ENCODE data around the gene FGF18.
"Not testable (repeated sequence)": the region's sequence is repeated elsewhere in the genome, so short reads cannot be mapped to it uniquely, and the experiment has no call there.

Gene FGF18

DNA sequence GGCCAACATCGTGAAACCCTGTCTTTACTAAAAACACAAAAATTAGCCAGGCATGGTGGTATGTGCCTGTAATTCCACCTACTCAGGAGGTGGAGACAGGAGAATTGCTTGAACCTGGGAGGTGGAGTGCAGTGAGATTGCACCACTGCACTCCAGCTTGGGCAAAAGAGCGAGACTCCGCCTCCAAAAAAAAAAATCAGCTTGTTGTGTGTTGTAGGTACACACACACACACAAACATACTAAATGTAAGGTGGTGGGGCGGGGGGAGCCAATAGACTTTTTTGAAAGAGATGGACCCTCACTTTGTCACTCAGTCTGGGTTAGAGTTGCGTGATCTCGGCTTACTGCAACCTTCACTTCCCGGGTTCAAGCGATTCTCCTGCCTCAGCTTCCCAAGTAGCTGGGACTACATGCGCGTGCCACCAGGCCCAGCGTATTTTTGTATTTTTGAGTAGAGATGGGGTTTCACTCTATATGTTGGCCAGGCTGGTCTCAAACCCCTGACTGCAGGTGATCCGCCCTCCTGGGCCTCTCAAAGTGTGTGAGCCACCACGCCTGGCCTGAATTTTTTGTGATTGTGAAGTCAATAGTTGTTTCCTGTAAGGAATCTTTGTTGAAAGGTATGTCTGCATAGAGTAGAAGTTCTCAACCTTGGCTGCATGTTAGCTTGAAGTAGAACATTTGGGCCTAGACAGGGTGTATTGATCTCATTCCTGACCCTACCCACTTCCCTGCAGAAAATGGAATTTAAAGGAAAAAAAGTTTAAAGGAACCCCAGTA is 18.1 kb upstream of the FGF18 start:
- no peak for DNase-seq

DNA sequence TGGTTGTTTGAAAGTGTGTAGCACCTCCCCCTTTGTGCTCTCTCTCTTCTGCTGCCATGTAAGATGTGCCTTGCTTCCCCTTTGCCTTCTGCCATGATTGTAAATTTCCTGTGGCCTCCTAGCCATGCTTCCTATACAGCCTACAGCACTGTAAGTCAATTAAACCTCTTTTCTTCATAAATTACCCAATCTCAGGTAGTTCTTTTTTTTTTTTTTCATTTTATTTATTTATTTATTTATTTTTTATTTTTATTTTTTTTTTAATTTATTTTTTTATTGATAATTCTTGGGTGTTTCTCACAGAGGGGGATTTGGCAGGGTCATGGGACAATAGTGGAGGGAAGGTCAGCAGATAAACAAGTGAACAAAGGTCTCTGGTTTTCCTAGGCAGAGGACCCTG is 16.7 kb upstream of the FGF18 start:
- DNase-seq: not testable (repeated sequence)

DNA sequence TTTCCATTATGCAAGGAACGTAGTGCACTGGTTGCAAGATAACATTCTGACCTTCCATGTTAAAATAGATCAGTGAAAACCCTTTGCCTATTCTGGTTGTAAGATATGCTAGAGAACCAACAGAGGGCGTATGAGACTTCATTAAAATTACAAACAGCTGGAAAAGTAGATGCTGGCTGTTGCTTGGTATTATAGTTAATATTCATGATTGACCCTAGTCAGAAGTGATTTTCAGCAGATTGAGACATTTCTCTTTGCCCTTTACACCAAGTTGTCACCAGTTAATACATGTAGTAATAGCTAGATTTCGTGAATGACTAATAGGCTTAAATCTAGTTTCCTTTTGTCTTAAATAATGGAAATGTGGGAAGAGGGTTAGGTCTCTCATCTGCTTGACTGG is 13.8 kb upstream of the FGF18 start:
- DNase-seq: no peak

DNA sequence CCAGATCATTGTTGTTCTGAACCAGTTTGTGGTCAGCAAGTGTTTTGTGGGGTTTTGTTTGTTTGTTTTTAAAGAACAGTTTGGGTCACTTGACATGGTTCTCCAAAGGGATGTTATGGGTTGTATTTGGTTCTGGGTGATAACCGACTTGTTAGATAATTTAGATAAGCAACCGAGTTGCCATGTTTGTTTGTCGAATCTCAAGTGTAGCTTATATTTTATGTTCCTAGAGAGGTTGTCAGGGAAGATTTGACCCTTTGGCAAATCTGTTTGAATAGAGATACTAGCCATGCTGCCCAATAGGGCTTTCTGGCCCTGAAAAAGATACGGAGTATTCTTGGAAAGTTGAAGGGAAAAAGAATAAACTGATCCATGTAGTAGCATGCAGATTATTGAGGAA is 12.2 kb upstream of the FGF18 start:
- DNase-seq: no peak

DNA sequence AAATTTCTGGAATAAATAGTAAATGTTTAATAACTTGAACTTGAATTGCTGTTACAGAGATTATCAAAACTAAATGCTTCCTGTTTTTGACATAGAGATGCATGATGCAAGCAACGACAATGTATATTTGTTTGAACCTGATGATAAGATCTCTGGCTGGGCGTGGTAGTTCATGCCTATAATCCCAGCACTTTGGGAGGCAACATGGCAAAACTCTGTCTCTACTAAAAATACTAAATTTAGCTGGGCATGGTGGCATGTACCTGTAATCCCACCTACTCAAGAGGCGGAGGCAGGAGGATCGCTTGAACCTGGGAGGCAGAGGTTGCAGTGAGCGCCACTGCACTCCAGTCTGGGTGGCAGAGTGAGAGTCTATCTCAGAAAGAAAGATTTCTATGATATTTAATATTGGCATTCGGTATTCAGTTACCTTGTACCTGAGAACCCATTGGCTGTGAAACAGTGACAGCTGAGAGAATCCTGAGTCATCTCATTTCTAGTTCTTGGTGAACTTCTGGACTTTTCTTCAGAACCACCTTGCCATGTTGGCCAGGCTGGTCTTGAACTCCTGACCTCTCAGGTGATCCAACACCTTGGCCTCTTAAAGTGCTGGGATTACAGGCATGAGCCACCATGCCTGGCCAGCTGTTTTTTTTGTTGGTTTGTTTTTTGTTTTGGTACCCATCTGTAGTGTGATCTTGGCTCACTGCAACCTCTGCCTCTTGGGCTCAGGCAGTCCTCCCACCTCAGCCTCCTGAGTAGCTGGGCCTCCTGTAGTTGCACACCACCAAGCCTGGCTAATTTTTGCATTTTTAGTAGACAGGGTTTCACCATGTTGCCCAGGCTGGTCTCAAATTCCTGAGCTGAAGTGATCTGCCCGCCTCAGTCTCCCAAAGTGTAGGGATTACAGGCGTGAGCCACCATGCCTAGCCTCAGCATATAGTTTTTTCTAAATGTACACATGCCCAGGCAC is 10.0 kb upstream of the FGF18 start:
- DNase-seq: no peak

DNA sequence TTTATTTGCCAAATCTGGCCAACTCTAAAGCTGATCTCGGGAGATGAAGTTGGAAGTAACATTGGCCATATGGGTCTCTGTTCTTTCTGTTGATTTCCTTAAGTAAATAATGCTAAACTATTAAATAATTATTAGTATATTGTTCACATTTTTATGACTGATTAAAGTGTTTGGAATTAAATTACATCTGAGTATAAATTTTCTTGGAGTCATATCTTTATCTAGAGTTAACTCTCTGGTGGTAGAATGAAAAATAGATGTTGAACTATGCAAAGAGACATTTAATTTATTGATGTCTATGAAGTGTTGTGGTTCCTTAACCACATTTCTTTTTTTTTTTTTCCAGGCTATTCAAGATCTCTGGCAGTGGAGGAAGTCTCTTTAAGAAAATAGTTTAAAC is 9.3 kb upstream of the FGF18 start:
- no peak for DNase-seq

DNA sequence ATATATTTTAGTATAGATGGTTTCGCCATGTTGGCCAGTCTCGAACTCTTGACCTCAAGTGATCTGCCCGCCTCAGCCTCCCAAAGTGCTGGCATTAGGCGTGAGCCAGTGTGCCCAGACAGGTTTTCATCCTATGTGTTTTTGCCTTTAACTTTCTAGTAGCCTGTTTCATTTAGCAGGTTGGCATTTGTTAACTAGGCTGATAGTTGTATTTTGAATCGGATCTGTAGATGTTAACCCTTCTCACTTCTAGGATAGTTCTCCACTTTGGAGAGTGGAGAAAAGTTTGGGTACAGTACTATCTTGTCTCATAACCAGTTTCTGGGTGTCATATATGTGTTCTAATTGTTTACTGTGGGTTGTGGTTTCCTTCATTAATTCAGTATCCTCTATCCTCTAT is 7.3 kb upstream of the FGF18 start:
- DNase-seq: no peak

DNA sequence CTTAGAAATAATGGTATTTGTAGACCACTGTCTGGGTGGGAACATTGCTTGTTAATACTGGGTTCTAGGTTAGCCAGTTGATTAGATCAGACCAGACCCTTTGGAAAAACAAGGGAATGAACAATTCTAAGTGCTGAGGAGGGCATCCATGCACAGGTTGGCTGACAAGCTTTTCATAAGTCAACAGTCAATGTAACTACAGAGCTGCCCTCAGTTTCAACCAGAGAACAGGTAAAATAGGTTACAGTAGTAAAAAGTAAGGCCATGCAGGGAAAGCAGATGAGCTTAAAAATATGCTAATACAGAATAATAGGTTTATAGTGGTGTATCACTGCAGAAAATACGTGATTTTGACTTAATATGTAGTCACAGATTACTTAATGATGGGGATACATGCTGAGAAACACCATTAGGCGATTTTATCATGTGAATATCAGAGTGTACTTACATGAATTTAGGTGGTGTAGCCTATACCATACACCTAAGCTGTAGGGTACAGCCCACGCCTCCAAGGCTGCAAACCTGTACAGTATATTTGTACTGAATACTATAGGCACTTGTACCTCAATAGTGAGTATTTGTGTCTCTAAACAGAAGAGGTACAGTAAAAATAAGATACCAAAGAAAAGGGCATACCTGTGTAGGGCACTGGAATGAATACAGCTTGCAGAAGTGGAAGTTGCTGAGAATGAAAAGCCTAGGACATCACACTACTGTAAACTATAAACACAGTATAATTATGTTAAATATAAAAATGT is 6.1 kb upstream of the FGF18 start:
- DNase-seq: no peak

DNA sequence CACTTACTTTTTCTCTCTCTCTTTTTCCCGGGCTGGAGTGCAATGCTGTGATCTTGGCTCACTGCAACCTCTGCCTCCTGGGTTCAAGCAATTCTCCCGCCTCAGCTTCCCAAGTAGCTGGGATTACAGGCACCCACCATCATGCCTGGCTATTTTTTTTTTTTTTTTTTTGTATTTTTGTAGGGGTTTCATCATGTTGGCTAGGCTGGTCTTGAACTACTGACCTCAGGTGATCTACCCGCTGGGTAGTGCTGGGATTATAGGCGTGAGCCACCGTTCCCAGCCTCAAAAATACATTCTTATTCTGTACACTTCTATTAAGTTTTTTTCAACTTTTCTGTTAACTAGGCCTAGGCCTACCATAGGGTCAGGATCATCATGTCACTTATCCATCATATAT is 5.5 kb upstream of the FGF18 start:
- not testable (repeated sequence) for DNase-seq

DNA sequence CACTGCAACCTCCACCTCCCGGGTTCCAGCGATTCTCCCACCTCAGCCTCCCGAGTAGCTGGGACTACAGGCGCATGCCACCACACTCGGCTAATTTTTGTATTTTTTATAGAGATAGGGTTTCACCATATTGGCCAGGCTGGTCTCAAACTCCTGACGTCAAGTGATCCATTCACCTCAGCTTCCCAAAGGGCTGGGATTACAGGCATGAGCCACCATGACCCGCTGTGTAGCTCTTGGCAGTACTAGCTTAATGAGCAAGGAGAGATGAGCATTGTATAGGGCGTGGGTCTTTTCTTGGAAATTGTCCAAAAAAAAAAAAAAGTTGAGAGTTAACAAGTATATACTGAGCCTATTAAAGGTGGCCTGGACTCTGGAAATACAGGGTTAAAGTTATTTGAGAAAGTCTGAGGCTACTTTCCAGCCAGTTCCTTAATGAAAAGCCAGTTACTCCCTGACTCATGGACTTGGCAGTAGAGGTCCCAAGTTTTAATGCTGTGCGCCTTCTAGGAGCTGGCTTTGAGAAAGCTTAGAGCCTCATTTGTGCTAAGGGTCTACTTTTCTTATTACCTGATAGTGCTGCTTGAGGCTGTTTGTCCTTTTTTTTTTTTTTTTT is 4.2 kb upstream of the FGF18 start:
- DNase-seq: no peak

DNA sequence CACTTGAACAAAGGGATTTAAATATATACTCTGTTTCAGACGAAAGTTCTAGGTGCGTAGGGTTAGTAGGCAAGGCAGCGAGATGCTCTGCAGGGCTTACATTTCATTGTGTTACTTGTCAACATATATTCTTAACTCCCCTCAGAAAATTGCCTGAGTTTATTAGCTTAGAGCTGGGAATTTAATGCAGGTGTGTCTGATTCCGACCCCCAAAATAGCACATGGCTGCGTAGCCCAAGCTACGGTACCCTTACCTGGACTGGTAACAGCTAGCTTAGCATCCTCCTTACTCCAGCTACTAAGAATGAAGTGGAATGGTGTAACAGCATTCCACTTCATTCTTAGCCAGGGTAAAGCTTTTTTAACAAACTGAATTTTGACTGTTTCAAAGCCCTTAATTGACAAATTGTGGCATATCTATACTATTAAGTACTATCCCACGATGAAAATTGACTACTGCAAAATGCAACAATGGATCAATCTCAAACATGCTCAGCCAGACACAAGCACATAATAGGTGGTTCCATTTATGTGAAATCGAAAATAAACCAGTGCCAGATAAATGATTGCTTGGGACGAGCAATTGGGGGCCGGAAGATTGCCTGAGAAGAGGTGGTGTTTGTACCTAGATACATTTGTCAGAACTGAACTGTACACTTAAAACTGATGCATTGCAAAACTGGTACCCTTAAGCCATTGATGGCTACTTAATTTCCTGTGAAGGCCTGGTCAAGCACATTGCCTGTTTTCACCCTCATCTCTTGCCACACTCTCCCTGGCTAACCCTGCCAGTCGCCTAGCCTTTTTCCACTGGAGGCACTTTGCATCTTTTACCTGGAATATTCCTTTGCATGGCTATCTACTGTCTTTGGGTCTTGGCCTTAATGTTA is 3.0 kb upstream of the FGF18 start:
- DNase-seq: no peak

DNA sequence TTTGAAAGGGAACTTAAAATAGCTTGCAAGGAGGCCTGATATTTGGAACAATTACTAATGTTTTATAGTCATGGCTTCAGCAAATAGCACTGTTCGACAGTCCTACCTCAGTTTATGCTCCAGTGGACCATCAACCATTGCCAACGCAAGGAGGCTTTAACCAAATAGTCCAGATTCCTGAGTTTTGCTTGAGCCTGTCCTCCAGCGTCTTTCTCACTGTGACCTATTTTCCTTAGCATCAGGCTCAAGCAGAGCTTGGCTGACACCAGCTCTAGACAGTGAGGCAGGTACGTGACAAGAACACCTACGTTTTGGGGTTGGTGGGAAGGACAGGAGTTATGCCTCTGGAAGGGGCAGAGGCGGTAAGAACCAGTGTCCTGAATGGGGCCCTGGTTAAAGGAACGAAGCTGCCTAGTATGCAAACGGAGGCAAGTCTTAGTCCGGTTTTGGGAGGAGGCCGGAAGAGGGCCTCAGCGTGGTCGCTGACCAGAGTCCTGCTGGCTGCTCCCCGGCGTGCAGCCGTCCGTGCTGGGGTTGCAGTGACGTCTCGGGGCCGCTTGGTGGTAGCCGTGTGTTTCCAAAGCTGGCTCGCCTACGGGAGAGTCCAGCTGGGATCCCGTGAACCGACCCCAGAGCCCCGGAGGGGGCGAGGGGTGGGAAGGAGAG is 998 bp upstream of the FGF18 start:
- DNase-seq: peak; percentile 12

DNA sequence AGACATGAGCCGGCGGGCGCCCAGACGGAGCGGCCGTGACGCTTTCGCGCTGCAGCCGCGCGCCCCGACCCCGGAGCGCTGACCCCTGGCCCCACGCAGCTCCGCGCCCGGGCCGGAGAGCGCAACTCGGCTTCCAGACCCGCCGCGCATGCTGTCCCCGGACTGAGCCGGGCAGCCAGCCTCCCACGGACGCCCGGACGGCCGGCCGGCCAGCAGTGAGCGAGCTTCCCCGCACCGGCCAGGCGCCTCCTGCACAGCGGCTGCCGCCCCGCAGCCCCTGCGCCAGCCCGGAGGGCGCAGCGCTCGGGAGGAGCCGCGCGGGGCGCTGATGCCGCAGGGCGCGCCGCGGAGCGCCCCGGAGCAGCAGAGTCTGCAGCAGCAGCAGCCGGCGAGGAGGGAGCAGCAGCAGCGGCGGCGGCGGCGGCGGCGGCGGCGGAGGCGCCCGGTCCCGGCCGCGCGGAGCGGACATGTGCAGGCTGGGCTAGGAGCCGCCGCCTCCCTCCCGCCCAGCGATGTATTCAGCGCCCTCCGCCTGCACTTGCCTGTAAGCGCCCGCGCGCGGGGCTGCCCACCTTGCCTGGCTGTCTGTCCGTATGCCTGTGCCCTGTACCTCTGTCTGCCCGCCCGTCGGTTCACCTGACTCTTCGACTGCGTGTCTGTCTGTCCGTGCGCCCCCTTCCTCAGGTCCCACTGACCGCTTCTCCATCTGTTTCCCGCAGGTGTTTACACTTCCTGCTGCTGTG is 412 bp downstream of the FGF18 start:
- DNase-seq: no peak

DNA sequence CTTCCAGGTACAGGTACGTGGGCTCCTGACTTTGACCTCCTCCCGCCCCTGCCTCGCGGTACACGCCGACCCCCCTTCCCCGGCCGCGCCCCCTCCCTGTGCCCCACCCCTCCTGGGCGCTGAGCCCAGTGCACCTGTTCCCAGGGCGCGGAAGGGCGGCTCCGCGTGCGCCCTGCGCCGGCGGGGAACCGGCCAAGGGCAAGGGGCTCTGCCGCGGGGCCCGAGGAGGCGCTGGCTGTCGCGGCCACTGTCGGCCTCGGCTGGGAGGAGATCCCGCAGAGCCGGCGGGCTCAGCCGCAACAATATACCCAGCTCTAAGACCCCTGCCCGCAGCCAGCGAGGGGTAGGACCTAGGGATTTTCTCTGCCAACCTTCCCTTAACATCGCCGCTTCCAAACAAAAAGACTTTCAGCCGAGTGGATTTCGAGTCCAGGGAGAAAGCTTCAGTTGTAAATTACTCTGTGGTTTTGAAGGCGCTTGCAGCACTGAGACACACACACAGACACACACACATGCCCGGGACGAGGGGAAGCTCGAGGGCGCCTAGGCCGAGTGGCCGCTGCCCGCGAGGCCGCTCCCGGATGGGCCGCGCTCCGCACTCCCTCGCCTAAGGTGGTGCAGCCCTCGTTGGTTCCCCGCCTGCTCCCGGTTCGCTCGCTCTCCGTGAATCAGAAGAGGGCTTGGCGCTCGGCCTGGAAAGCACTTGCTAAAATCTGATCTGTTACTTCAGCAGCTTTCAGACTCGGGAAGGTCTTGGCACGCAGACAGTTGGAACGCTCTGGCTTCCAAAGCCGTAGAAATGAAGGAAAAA is 1.2 kb downstream of the FGF18 start:
- DNase-seq: no peak

DNA sequence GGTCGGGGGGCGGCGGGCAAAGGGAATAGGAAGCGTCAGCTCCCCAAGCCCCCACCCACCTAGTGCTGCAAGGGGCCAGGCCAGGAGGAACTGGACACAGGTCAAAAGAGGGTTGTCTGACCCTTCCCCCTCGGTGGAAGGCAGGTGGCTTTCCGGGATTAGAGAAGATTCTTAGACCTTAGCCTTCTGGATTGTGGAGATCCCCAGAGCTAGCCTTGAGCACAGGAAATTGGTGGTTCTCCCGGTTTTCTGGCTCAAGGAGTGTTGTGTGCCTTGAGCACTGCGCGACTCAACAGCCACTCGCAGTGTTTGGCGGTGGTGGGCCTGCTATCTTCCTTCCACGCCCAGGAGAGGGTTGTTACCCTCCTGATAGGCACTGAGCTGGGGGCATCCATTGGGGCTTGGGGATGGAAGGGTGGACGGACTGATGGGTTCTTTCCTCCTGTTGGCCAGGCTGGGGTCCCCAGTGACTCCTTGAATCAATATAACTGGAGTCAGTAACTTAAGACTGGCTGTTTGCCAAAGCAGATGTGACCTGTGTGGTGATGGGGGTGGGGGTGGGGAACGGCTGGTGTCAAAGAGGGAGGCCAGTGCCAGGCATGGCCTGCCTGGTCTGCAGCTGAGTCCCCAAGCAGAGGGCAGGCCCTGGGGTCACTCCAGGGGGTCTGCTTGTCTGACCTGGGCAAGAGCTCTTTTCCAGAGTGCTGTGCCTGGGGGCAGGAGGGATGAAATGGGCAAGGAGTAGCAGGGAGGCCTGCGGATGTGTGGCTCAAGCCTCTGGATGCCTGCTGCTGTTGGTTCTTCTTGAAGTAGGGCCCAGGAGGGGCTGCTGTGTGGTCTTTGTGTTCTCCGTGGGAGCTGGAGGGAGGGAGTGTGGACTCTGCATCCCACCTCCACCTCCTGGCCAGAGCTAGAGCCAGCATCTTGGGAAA is 2.1 kb downstream of the FGF18 start:
- DNase-seq: no peak

DNA sequence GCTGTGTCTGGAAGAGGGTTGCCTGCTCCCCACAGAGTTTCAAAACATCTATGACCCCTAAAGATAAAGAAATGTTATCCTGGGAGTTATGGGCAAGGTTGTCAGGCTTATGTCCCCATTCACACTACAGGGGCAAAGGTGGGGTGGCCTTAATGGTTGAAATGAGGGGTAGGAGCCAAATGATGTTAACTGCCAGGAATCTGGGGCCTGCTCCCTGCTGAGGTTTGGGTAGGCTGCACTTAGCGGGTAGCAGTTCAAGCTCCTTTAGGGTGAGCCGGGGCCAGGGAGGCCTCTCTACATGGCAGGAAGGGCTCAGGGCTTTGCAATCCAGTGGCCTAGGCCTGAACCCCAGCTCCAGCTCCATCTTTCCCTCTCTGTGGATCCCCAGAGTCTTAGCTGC is 3.0 kb downstream of the FGF18 start:
- no peak for DNase-seq

DNA sequence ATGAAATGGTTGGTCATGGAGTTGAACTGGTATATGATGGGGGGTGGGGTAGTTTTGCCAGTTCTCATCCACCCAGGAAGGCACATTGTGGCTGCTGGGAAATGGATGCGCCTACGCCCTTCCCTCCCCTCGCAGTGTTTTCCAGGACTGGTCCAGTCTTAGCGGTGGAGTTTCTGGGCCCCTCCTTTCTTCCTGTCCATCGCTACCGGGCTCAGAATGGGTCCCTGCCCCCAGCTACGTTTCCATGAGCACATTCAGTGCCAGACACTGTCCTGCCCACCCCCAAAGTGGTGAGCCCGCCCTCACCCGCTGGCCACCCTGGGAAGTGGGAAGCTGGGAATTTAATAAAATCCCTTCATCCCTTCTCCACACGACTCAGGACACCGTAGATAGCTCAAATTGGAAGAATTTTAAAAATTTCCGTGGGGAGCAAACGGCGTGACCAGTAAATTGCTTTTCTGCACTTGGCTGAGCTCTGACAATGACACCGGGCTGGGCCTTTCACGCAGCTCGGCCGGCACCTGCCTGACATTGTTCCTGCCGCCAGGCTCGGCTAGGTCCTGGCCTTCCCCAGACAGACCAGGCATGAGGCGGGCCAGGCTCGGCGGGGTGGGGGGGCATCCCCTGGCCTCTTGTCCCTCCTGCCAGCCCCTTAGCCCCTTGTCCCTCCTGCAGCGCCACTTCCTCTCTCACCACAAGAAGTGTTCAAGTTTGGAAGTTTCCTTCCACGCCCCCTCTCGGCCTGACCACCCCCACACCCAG is 3.6 kb downstream of the FGF18 start:
- no peak for DNase-seq

DNA sequence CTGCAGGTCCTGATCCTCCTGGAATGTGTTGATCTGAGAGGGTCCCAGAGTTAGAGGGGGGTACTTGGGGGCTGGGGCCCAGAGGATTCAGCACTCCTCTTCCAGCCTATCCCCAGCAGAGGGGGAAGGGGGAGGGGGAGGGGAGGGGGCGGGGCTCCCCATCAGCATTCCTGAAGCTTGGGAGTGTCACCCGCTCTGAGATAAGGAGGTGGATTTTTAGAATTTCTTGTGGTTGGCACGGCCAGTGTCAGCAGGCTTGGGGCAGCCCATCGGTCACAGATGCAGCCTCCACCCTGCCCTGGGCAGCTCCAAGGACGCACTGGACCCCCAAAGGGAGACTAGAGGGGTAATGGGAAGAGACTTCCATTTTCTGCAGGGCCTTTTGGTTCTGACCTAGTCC is 5.3 kb downstream of the FGF18 start:
- DNase-seq: no peak
